Kidney epithelial cell (primary cell): ENCODE results near the gene TUBGCP2. TPM values are rescaled to one million over a fixed set of nuclear protein-coding genes. Genes with fewer than 3 reads are reported as not detected.

Source experiments
- DNase-seq: peaks from one replicate; pipeline ENCODE4 v3.0.0-alpha.2; 2010; ENCODE audit warnings: low read depth
- H3K27me3 ChIP-seq: 2 replicates; pipeline ENCODE4 v1.6.0; 2011; ENCODE audit warnings: low read length; ENCODE audit not compliant: control insufficient read depth, insufficient read depth
- H3K36me3 ChIP-seq: 2 replicates; pipeline ENCODE4 v1.5.1; 2011; ENCODE audit warnings: low read length; ENCODE audit not compliant: control insufficient read depth, insufficient read depth
- H3K4me3 ChIP-seq: 2 replicates; pipeline ENCODE4 v1.5.1; 2011; ENCODE audit warnings: low read depth, mild to moderate bottlenecking, control low read depth, low read length
- total RNA-seq: library from RNA; depleted of rRNA; stranded (reverse); fragments of >200 nt; gene quantifications from 2 replicates; pipeline ENCODE4 v1.2.3, GENCODE V29; 2015
- TF ChIP-seq, protein P1 (sequence below): IDR thresholded peaks from 2 replicates; pipeline ENCODE4 v1.5.1; 2011; ENCODE audit warnings: mild to moderate bottlenecking, moderate library complexity, low read length, control low read depth, inconsistent platforms; ENCODE audit not compliant: insufficient read depth, poor library complexity, severe bottlenecking

Gene TUBGCP2
- total RNA-seq, 1 donor from 2014 or later = 65.5 TPM

GRCh38 chr10:133246236-133246626 is 62.4 kb downstream of the TUBGCP2 start:
- no peak overlapping the region for H3K4me3 ChIP-seq
- no peak for DNase-seq
- no peaks in the 10 kb centered on the region for H3K36me3 ChIP-seq
- H3K27me3 ChIP-seq = peaks cover 63% of the 10 kb centered on the region
- TF ChIP-seq, protein P1, sequence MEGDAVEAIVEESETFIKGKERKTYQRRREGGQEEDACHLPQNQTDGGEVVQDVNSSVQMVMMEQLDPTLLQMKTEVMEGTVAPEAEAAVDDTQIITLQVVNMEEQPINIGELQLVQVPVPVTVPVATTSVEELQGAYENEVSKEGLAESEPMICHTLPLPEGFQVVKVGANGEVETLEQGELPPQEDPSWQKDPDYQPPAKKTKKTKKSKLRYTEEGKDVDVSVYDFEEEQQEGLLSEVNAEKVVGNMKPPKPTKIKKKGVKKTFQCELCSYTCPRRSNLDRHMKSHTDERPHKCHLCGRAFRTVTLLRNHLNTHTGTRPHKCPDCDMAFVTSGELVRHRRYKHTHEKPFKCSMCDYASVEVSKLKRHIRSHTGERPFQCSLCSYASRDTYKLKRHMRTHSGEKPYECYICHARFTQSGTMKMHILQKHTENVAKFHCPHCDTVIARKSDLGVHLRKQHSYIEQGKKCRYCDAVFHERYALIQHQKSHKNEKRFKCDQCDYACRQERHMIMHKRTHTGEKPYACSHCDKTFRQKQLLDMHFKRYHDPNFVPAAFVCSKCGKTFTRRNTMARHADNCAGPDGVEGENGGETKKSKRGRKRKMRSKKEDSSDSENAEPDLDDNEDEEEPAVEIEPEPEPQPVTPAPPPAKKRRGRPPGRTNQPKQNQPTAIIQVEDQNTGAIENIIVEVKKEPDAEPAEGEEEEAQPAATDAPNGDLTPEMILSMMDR = no peak

GRCh38 chr10:133245439-133246235 is 63.0 kb downstream of the TUBGCP2 start:
- H3K4me3 ChIP-seq = no peak overlapping the region
- H3K36me3 ChIP-seq = no peaks in the 10 kb centered on the region
- peaks cover 67% of the 10 kb centered on the region for H3K27me3 ChIP-seq
- TF ChIP-seq, protein P1 = no peak
- DNase-seq = no peak

DNA sequence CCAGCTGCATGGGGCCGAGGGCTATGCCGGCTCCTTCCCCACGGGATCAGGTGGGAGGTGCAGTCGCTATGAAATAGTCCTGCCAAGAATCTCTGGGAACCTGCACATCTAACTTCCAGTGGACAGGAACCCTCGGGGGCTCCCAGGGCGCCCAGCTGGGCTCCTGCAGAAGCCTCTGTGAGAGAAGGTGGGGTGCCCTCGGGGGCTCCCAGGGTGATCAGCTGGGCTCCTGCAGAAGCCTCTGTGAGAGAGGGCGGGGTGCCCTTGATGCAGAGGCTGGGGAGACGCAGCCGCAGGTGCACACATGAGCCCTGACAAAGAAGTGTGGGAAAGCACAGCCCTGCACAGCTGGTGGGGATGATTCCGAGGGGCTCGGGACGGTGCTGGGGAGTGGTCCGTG is 65.1 kb downstream of the TUBGCP2 start:
- Histone ChIP-seq H3K4me3 (no peak overlapping the region), H3K27me3 (peaks cover 71% of the 10 kb centered on the region), H3K36me3 (no peaks in the 10 kb centered on the region)
- TF ChIP-seq, protein P1 = no peak
- DNase-seq = no peak

DNA sequence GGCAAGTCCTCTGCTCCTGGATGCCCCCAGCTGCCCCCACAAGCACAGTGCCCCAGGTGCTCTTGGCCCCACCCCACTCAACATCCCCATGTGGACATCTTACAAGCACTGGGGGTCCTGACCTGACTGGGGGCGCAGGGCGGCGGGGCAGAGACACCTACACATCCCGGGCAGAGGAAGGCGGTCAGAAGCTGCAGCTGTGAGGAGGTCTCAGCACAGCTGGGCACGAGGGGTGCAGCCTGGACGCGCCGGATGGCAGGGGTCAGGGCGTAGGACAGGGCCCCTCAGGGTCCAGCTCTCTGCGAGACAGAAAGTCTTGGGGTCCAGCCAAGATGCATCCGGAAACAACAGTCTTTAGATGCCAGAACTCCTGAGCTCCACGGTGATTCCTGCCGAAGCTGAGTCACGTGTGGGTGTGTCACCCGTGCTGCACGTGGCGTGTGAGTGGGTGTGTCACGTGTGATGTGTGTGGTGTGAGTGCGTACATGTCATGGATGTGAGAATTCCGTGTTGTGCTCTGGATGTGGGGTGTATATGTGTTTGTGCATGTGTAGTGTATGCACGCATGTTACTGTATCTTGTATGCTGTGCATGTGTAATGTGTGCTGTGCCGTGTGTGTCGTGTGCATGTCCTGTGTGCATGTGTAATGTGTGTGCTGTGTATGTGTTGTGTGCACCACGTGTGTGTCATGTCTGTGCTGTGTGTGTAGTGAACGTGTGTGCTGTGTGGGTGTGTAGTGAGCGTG is 65.9 kb downstream of the TUBGCP2 start:
- Histone ChIP-seq H3K27me3 (peaks cover 72% of the 10 kb centered on the region), H3K36me3 (no peaks in the 10 kb centered on the region), H3K4me3 (no peak overlapping the region)
- DNase-seq = no peak
- TF ChIP-seq, protein P1 = no peak

GRCh38 chr10:133241501-133242205 is 67.0 kb downstream of the TUBGCP2 start:
- no peak for DNase-seq
- H3K27me3 ChIP-seq = peaks cover 80% of the 10 kb centered on the region
- no peak overlapping the region for H3K4me3 ChIP-seq
- H3K36me3 ChIP-seq = no peaks in the 10 kb centered on the region
- TF ChIP-seq, protein P1 = no peak
